Liver (tissue), 9 donors: ENCODE data around the gene CACNA1A. TPM values are rescaled to one million over a fixed set of nuclear protein-coding genes. Genes with fewer than 3 reads are reported as not detected.

Experiments used
- DNase-seq: peaks from one replicate; pipeline ENCODE4 v3.0.0-alpha.2; 2017; ENCODE audit warnings: low spot score
- H3K27ac ChIP-seq, 2 donors: one replicate each; pipeline ENCODE4 v1.7.0; 2013; ENCODE audit warnings: inconsistent platforms in 2 of 2, low read length in 2 of 2, control low read depth in 1 of 2, low read depth in 1 of 2, mild to moderate bottlenecking in 1 of 2
- H3K27me3 ChIP-seq, 4 donors: one replicate each; pipeline versions ENCODE4 v1.6.1 to v1.7.0; 2013; ENCODE audit warnings: low read length in 3 of 4, inconsistent platforms in 1 of 4, mild to moderate bottlenecking in 1 of 4, moderate library complexity in 1 of 4; ENCODE audit not compliant: control insufficient read depth in 4 of 4, insufficient read depth in 4 of 4
- H3K36me3 ChIP-seq, 4 donors: one replicate each; pipeline versions ENCODE4 v1.6.1 to v1.7.0; 2013; ENCODE audit warnings: low read length in 3 of 4, mild to moderate bottlenecking in 3 of 4, low read depth in 1 of 4, moderate library complexity in 1 of 4; ENCODE audit not compliant: control insufficient read depth in 4 of 4, insufficient read depth in 3 of 4
- H3K4me1 ChIP-seq, 4 donors: one replicate each; pipeline versions ENCODE4 v1.6.1 to v1.7.0; 2013; ENCODE audit warnings: low read length in 3 of 4, mild to moderate bottlenecking in 3 of 4, moderate library complexity in 1 of 4; ENCODE audit not compliant: control insufficient read depth in 4 of 4, insufficient read depth in 4 of 4
- H3K4me3 ChIP-seq, 3 donors: one replicate each; pipeline versions ENCODE4 v1.6.1 to v1.7.0; 2013; ENCODE audit warnings: low read length in 3 of 3, control low read depth in 1 of 3, low read depth in 1 of 3, mild to moderate bottlenecking in 1 of 3
- H3K9ac ChIP-seq, 2 donors: one replicate each; pipeline ENCODE4 v1.7.0; 2013; ENCODE audit warnings: low read length in 2 of 2, mild to moderate bottlenecking in 2 of 2, moderate library complexity in 2 of 2, control low read depth in 1 of 2, low read depth in 1 of 2
- H3K9me3 ChIP-seq, 4 donors: one replicate each; pipeline versions ENCODE4 v1.6.1 to v1.7.0; 2013; ENCODE audit warnings: low read length in 3 of 4; ENCODE audit not compliant: control insufficient read depth in 4 of 4
- ATF3 ChIP-seq: IDR thresholded peaks from 2 replicates; pipeline ENCODE4 v1.6.1; 2016; ENCODE audit warnings: antibody characterized with exemption
- CTCF ChIP-seq: fragments of 150-350 bp; IDR thresholded peaks from 2 replicates; pipeline ENCODE4 v1.5.1; 2017; ENCODE audit warnings: improper control_type of control experiment, low read depth, low read length; ENCODE audit not compliant: missing input control
- EGR1 ChIP-seq, 2 donors: IDR thresholded peaks; 2 replicates each; pipeline ENCODE4 v1.6.1; 2016 to 2018; ENCODE audit warnings: antibody characterized with exemption in 2 of 2, low read depth in 2 of 2
- FOXA1 ChIP-seq: IDR thresholded peaks from 2 replicates; pipeline ENCODE4 v1.6.1; 2016; ENCODE audit warnings: antibody characterized with exemption
- FOXA2 ChIP-seq: IDR thresholded peaks from 2 replicates; pipeline ENCODE4 v1.6.1; 2016; ENCODE audit warnings: antibody characterized with exemption
- GABPA ChIP-seq, 2 donors: IDR thresholded peaks in 1 of 2; conservative IDR thresholded peaks in 1 of 2; 2 replicates each; pipeline ENCODE4 v1.6.1; 2016; ENCODE audit warnings: antibody characterized with exemption in 2 of 2, mild to moderate bottlenecking in 1 of 2, moderate library complexity in 1 of 2
- HNF4A ChIP-seq, 2 donors: conservative IDR thresholded peaks; 2 replicates each; pipeline ENCODE4 v1.6.1; 2016; ENCODE audit warnings: antibody characterized with exemption in 2 of 2, mild to moderate bottlenecking in 2 of 2
- HNF4G ChIP-seq: IDR thresholded peaks from 2 replicates; pipeline ENCODE4 v1.6.1; 2016; ENCODE audit warnings: antibody characterized with exemption
- JUND ChIP-seq, 2 donors: IDR thresholded peaks; 2 replicates each; pipeline ENCODE4 v1.6.1; 2016; ENCODE audit warnings: antibody characterized with exemption in 2 of 2
- NR2F2 ChIP-seq: IDR thresholded peaks from 2 replicates; pipeline ENCODE4 v1.6.1; 2016; ENCODE audit warnings: antibody characterized with exemption
- RAD21 ChIP-seq, 2 donors: IDR thresholded peaks; 2 replicates each; pipeline ENCODE4 v1.6.1; 2016; ENCODE audit warnings: antibody characterized with exemption in 2 of 2, mild to moderate bottlenecking in 2 of 2
- REST ChIP-seq: IDR thresholded peaks from 2 replicates; pipeline ENCODE4 v1.6.1; 2016; ENCODE audit warnings: antibody characterized with exemption, mild to moderate bottlenecking
- RXRA ChIP-seq, 2 donors: IDR thresholded peaks; 2 replicates each; pipeline ENCODE4 v1.6.1; 2017 to 2018; ENCODE audit warnings: antibody characterized with exemption in 2 of 2, mild to moderate bottlenecking in 1 of 2
- SP1 ChIP-seq: IDR thresholded peaks from 2 replicates; pipeline ENCODE4 v1.6.1; 2018; ENCODE audit warnings: antibody characterized with exemption, mild to moderate bottlenecking
- TAF1 ChIP-seq: conservative IDR thresholded peaks from 2 replicates; pipeline ENCODE4 v1.6.1; 2016; ENCODE audit warnings: antibody characterized with exemption, mild to moderate bottlenecking
- YY1 ChIP-seq: IDR thresholded peaks from 2 replicates; pipeline ENCODE4 v1.6.1; 2016; ENCODE audit warnings: antibody characterized with exemption, mild to moderate bottlenecking
- ZBTB33 ChIP-seq: IDR thresholded peaks from 2 replicates; pipeline ENCODE4 v1.6.1; 2016; ENCODE audit warnings: antibody characterized with exemption
- WGBS: extraction: QIAGEN DNeasy Blood & Tissue Kit; methylation state at CpG from one replicate; pipeline ENCODE4 v1.1.7; 2013; 5-methylcytosine and 5-hydroxymethylcytosine counted together
- polyA plus RNA-seq, 2 donors: library from polyadenylated mRNA; stranded (reverse) in 1 of 2; unstranded in 1 of 2; fragments of 200-250 nt in 1 of 2; fragments of >200 nt in 1 of 2; fragmentation: Nextera tagmentation in 1 of 2; extraction: Ambion mirVana in 1 of 2; gene quantifications; one replicate each; pipeline versions ENCODE4 v1.2.1 to v1.2.3, GENCODE V29; 2013 to 2015
- total RNA-seq, 2 donors: library from RNA; depleted of rRNA; stranded (reverse); fragments of >200 nt; gene quantifications; one replicate each; pipeline ENCODE4 v1.2.3, GENCODE V29; 2014
- TF ChIP-seq, protein P1 (sequence below): IDR thresholded peaks from 2 replicates; pipeline ENCODE4 v1.6.1; 2016; ENCODE audit warnings: antibody characterized with exemption
- donor health status: healthy.
- donor health status: healthy.
- donor health status: healthy.
- donor health status: healthy.
- donor health status: healthy.

CACNA1A gene
- total and polyA plus RNA-seq, 4 donors = 0.09 to 0.17 (median 0.17) TPM; not detected in 1

DNA sequence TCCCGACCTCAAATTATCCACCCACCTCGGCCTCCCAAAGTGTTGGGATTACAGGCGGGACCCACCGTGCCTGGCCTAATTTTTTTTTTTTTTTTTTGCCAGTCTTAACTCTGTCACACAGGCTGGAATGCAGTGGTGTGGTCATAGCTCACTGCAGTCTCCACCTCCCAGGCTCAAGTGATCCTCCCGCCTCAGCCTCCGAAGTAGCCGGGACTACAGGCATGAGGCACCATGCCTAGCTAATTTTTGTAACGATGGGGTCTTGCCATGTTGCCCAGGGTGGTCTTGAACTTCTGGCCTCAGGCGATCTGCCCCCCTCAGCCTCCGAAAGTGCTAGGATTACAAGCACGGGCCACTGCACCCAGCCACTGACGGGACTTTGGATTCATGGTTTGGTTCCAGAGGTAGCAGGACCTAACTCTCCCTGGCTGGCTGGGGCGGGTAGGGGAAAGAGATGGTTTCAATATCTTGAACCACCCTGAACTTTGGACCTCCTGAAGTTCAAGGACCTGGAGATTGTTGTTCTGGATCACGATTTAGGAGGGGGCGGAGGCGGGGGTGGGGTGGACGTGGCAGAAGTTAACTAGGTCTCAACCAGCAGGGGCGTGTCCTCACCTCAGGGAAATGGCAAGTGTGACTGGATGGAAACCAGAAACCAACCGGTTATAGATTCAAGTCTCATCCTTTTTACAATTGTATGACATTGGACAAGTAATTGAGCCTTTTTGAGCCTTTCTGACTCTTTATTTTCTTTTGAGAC lies 315.3 kb downstream of the CACNA1A start:
- TF ChIP-seq CTCF = no peak
- TF ChIP-seq EGR1 (IDR thresholded peaks at IDR 0.05; ENCODE audit: low read depth in 2 of 2) = peak; percentile 98 to 99
- TF ChIP-seq FOXA2 = peak; percentile 38
- peak; percentile 85 for TF ChIP-seq ZBTB33
- peak; percentile 70 for TF ChIP-seq TAF1
- TF ChIP-seq, protein P1, sequence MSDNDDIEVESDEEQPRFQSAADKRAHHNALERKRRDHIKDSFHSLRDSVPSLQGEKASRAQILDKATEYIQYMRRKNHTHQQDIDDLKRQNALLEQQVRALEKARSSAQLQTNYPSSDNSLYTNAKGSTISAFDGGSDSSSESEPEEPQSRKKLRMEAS = peak; percentile 58
- peak; percentile 48 to 60 for TF ChIP-seq RAD21 (IDR thresholded peaks at IDR 0.05)
- peak in 1 of 2 donors; percentile 66 for TF ChIP-seq GABPA (IDR thresholded peaks at IDR 0.05 in 1 of 2, conservative IDR thresholded peaks at IDR 0.05 in 1 of 2)
- TF ChIP-seq YY1 = peak; percentile 76
- TF ChIP-seq HNF4G = peak; percentile 97
- TF ChIP-seq SP1 = peak; percentile 99
- peak; percentile 76 to 82 for TF ChIP-seq JUND (IDR thresholded peaks at IDR 0.05)
- peak; percentile 99 to 100 for TF ChIP-seq RXRA (IDR thresholded peaks at IDR 0.05)
- TF ChIP-seq FOXA1 = peak; percentile 70
- peak; percentile 88 for TF ChIP-seq REST
- peak; percentile 27 for TF ChIP-seq NR2F2
- TF ChIP-seq HNF4A (conservative IDR thresholded peaks at IDR 0.05) = peak; percentile 99
- TF ChIP-seq ATF3 = peak; percentile 56
- Histone ChIP-seq H3K27ac (peak overlapping the region; percentile 96 to 97), H3K4me3 (peak overlapping the region in 1 of 3 donors; percentile 47), H3K9ac (peak overlapping the region in 1 of 2 donors; percentile 39), H3K36me3 (no peaks in the 10 kb centered on the region), H3K27me3 (no peaks in the 10 kb centered on the region), H3K4me1 (peaks cover 7 to 22% (median 15%) of the 10 kb centered on the region in 4 donors), H3K9me3 (no peaks in the 10 kb centered on the region)
- peak; percentile 71 for DNase-seq
- WGBS = 27% methylated on average over 19 of the region's 19 CpGs
